GM20431 (cell line): ENCODE measurements around the gene SUN5.
"Not testable (repeated sequence)": the region's sequence is repeated elsewhere in the genome, so short reads cannot be mapped to it uniquely, and the experiment has no call there.

ENCODE experiments used
- in situ Hi-C: fragments of 300-500 bp; cut with MseI, MboI; formaldehyde crosslinking; loops from one replicate; pipeline ENCODE4 v1.15.0; 2020; ENCODE audit warnings: low sequenced_read_pairs; ENCODE audit not compliant: unreplicated experiment

The SUN5 gene

DNA sequence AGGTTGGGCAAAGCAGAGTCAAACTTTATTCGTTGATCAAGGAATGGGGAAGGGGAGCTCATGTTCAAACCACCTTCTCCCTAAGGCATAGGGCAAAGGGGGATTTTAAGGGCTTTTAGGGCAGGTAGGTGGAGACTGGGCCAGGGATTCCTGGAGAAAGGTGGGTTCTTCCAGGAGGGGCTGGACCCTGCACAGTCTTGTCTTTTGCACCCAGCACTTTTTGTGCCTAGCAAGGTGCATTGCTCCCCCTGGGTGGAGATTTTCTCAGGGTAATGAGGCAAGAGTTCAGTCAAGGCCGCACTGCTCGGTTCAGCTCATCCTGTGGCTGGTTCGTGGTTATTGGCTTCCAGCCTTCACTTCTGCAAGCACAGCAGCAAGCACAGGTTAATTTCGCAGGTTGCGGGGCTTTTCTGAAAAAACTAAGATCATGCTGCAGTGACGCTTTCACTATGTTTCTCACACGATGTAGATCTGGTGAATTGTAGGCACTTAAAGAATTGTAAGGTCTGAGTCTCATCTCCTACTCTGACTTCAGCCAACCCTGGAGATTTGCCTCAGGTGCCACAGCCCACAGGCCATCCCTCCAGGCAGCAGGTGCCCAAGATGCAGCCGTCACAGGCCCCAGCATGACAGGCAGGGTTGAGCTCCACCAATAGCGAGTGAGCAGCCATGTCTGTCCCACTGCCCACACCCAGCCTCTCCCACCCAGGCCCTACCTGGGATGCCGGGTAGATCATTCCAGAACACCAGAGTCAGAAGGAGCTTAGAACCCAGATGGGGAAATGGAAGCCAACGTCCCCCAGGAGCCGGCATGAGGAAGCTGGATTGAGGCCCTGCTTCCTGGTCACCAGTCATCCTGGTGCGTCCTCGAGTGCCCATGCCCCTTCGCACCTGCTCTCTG, 37.1 kb downstream of the SUN5 start:
- in situ Hi-C loops = no loop called here

DNA sequence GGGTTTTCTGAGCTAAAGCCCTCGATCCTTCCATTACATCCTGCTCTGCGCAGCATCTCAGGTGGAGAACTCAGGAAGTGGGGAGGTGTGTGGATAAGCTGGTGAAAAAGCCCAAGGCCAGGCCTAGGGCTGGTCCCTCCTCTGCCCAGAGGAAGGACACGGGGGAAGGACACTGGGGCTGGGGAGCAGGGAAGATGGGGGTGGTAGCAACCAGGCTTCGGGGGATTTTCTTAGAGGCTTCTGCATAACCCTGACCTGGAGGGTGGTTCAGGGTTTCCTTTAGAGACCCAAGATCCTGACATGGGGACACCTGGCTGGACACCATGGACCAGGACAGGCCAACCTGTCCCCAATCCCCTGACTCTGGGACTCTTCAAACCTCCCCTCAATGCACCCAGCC, 37.9 kb downstream of the SUN5 start:
- in situ Hi-C loops = no loop called here

DNA sequence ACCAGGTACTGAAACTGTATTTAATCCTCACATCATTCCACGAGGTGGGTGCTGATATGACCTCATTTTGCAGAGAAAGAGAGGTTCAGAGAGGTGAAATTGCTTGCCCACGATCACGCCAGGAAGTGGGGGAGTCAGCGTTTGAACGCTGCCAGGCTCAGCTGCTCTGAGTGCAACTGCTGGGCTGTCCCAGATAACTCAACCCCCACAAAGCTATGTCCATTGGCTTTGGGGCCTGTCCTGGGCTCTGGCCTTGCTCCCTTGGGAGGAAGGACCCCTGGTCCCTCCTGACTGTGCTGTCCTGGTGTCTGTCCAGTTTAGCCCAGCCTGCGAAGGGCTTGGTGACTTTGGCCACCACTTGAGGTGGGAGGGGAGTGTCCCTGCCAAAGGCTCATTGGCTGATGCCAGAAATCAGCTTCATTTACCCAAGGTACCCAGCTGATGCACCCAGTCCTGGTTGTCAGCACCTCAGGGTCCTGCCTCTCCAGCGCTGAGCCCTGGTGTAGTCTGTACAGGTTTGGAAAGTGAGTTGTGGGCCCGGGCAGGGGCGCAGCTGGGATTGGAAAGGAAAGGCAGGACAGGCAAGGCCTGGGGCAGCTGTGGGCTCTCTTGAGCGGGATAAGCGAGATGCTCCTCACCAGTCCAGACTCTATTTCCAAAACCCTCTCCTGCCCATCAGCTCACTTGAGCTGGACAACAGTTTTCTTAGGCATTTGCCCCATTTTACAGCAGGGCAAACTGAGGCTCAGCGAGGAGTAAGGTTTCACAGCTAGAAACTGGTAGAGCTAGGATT, 38.5 kb downstream of the SUN5 start:
- in situ Hi-C loops = no loop called here

DNA sequence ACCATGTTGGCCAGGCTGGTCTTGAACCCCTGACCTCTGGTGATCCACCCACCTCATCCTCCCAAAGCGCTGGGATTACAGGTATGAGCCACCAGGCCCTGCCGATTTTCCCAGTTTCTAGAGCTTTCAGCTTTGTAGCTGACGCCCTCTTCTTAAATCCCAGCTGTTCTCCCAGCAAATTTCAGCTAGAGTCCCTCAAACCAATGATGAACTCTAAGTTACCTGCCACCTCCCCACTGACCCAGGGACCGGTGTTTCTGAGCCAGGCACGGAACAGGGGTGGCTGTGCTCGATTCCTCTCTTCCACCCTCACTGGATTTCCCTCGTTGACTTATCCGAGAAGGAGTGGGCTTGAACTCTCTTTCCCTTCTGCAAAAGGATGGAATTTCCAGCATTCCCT, 39.1 kb downstream of the SUN5 start:
- in situ Hi-C loops = no loop called here

DNA sequence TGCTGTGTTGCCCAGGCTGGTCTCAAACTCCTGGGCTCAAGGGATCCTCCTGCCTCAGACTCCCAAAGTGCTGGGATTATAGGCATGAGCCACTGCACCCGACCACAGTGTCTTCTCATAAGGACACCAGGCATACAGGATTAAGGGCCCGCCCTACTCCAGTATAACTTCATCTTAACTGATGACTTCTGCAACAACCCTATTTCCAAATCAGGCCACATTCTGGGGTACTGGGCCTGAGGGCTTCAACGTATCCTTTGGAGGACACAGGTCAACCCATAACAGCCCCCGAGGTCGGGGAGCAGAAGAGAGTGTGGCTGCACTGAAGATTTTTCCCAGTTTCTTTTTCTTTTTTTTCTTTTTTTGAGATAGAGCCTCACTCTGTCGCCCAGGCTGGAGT, 39.7 kb downstream of the SUN5 start:
- in situ Hi-C loops = no loop called here

DNA sequence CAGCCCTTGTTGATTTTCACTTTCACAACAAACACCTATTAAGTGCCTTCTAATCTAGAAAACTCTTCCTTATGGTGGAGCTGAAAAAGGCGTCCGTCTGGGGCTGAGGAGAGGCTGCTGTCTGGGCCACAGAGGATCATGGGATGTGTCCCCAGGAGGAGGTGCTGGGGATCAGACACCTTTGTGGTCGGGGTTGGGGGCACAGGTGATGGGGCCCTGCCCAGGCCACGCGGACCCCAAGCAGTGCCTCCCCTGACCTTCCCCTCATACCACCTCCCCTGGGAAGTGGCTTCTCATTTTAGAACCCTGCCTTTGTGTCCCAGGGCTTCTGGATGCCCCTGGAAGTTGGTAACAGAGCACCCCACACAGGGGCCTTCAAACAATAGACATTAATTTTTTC, 41.1 kb downstream of the SUN5 start:
- in situ Hi-C loops = no loop called here

DNA sequence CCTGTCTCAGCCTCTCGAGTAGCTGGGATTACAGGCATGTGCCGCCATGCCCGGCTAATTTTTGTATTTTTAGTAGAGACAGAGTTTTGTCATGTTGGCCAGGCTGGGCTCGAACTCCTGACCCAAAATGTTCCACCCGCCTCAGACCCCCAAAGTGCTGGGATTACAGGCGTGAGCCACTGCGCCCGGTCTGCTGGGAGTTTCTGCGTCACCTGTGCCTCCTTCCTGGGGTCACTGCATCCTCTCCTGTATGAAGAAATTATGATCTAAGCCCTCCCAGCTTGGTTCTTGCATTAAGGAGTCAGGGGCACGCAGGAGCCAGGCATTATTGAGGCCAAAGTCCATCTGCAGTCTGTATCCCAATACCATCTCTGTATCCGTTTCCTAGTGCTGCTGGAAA, 41.6 kb downstream of the SUN5 start:
- in situ Hi-C loops = not testable (repeated sequence)

DNA sequence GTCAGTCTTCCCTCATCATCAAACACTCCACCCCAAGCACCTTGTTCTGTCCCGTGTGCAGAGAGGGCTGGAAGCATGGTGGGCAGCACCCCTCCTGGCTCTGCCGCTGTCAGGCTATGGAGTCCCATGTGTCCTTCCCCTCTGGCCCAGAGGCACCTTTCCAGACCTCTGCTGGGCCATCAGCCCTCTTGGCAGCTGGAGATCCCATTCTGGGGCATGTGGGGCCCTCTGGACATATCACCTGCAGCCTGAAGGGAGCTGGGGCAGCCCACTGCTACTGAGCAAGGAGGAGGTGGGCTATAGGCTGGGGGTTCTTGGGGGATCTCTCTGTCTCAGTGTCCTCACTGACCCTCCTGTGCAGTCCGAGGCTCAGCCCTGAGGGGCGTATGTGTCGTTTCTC, 42.2 kb downstream of the SUN5 start:
- in situ Hi-C loops = no loop called here

DNA sequence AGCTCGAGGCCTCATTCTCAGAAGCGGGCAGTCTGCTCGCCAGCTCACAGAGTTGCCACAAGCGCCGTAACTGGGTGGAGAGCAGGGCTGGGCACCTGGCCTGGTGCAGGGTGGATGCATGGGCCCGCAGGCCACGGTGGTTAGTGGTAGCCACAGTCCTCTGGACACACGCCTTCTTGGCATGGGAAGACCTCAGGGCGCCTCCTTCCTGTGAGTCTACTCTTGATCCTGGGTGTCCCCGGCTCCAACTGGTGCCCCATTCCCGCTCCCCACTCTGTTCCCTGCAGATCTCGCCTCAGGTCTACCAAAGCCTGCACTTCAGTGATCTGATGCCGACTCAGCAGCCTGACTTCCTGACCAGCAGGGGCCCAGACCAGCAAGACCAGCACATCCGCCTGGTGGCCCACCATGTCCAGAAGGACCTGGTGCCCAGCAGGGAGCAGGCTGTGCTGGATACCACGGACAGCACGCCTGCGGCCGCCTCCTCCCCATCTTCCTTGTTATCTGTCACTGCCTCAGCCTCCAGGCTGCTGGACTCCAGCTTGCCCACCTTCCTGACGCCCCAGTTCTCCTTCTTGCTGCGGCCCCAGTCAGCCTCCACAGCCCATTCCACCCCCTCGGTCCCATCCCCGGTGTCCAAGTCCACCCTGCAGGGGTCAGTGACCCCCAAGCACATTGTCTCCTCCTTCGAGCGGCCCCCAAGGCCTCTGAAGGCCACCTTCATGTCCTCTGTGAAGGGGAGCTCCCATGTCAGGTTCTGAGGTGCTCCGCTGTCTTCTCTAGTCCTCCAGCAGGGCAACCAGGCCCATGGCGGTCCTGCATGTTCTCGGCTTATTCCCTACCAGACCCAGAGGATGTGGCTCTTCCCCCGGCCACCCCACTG, 43.1 kb downstream of the SUN5 start:
- in situ Hi-C loops = no loop called here

DNA sequence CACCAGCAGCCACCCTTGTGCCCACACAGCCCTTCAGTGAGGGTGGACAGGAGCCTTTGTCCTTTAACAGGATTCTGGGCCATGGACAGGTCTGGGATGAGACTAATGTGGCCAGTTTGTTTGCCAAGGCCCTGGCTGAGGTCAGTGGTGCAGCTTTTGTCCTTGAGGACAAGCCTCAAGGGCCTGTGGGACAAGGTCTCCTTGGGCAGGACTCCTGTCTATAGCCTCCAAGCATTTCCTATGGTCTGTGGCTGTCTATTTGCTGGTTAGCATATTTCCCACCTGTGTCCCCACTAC, 44.1 kb downstream of the SUN5 start:
- in situ Hi-C loops = no loop called here

DNA sequence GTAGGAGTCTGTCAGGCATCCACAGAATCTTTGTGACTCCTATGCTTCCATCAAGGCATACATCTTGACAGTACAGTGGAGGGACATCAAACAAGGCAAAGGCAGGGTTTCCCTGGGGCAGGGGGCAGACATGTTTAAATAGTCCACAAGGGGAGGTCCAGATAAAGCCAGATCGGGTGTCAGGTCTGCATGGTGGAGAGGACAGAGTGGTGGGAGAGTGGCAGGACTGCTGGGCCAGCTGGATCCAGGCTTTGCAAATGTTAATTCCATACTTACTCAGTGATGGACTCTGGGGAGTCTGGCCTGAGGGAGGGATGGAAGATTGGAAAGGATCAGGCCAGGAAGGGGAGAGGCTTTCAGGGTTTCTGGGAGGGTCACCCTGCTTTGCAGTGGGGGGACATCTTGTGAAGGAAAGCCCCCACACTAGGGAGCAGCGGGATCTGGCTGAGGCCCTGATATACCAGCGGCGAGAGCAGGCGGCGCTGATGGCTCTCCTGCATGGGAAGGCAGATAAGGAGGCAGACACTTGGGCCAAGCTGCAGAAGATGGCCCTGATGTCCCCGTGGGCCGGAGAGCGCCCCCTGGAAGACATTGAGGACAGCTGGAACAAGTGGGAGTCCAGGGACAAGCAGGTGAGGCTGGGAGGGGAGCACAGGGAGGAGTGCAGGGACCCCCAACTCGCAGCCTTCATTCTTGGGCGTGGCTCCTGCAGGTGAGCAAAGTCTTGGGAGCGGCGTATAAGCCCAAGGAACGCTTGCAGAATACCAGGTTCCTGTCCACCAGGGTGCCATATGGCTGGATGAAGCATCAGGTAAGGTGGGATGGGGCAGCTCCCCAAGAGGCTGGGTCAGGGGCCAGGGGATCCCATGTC, 44.6 kb downstream of the SUN5 start:
- in situ Hi-C loops = no loop called here

DNA sequence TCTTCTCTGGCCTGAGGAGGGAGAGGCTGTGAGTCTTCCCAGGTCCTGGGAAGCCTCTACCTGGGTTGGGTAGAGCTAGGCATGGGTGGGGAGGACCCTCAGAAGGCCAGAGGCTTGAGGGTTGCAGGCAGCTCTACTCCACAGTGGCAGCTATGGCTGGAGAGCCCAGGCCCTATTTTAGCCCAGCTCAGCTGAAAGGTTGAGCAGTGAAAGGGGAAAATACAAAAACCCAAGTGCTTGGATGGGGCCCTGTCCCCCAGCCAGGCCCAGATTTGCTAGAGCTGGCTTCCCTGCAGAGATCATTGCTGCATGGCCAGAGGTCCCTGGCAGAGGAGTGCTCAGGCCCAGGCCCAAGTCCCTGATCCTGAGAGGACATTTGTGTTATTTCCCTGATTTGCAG, 45.7 kb downstream of the SUN5 start:
- in situ Hi-C loops = no loop called here

DNA sequence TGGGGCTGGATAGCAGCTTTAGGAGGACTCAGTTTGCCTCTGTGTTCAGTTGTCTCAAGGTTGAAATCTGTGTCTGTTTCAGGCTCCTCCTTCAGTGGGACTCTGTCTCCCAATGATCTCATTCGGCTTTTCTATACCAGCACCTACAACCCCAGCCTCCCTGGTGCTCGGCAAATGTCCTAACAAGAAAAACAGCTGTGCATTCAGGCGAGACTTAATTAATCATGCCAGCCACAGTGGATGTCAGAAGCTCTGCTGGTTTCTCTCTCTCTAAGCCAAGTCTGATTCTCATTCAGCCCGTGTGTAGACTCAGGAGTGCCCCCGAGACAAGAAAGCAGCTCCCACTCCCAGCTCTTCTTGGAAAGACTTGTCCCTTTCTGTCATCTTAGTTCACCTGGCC, 46.8 kb downstream of the SUN5 start:
- in situ Hi-C loops = no loop called here

DNA sequence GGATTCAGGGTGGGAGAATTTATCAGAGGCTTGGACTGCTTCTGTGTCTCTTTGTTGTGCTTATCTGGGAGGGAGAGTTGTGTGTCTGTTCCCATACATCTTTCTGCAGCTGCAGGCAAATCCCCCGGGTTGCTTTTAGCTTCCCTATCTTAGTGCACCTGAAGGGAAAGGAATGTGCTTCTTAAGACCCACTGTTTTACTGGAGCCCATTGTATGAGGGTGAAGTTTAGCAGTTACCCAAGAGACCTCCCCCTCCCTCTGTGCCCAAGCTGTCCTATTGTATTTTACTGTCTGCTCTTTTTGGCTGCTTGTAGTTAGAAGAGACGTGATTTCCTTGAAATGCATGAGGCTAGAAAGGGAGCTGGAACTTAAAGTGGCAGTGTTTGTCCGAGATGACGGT, 53.7 kb downstream of the SUN5 start:
- in situ Hi-C loops = not testable (repeated sequence)

DNA sequence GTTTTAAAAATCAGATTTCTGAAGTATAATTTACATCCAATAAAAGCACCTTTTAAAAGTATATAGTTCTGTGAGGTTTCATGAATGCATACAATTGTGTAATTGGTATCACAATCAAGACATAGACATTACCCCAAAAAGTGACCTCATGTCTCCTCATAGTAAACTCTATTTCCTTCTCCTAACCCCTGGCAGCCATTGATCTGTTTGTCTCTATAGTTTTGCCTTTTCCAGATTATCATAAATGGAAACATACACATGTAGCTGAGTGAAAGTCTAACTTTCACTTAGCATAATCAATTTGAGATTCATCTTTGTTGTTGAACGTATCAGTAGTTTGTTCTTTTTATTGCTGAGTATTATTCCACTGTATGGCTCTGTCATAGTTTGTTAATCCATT, 57.6 kb downstream of the SUN5 start:
- in situ Hi-C loops = no loop called here

DNA sequence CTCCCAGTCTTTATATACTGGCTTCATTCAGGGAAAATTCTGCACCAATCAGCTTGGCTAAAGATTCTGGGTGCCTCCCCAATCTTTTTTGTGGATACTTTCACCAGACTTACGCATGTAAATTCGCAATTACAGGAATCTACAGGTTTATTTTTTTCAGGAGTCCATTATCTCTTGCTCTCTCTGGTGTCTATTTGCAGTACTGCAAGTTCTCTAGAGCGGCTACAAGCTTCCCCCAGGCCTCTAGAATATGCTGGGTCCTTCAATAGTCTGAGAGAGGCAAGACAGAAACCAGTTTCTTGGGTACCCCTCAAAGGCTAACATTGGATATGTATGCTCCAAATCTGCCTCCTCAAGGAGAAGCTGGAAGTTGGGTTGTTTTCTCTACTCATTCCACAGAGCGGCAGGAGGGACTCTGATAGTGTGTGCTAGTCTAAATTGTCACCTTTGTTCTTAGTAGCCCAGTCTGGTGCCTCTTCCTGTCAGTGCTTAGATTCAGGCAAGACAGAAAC, 58.5 kb downstream of the SUN5 start:
- in situ Hi-C loops = no loop called here

DNA sequence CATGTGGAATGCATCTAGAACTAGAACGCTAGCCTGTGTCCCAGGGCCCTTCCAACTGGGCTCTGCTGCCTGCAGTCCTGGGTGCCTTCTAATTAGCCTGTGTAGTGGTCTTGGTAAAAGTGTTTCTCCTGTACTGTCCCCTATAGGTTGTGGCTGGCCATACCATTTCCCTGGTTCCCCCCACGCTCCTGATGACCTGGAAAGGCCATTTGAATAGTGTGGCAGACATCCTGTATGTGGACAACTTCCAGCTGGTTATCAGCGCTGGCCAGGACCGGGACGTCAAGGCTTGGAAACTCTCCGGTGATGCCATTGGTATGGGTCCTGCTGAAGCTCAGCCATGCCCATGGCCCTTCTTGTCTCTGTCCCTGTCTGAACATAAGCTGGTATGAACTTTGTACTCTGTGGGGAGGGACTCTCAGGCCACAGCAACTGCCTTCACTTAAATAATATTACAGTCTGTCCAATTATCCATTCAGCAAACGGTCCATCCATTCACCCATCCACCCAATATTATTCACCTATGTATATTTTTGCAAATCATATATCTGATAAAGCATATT, 60.7 kb downstream of the SUN5 start:
- in situ Hi-C loops = no loop called here

DNA sequence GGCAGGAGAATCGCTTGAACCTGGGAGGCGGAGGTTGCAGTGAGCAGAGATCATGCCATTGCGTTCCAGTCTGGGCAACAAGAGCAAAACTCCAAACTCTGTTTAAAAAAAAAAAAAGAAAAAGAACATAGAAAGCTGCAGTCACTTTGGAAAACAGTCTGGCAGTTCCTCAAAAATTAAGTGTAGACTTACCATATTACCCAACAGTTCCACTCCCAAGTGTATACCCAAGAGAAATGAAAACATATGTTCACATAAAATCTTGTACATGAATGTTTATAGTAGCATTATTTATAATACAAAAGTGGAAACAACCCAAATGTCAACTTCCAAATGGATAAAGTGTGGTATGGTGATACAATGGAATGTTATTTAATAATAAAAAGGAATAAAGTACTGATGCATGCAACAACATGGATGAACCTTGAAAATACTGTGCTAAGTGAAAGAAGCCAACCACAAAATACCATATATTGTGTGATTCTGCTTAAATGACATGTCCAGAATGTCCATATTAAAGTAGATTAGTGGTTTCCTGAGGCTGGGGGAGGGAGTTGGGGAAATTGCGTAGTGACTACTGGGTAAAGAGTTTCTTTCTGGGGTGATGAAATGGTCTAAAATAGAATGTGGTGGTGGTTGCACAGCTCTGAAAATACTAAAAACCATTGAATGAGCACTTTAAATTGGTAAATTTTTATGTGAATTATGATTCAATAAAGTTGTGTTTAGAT, 62.9 kb downstream of the SUN5 start:
- in situ Hi-C loops = no loop called here

DNA sequence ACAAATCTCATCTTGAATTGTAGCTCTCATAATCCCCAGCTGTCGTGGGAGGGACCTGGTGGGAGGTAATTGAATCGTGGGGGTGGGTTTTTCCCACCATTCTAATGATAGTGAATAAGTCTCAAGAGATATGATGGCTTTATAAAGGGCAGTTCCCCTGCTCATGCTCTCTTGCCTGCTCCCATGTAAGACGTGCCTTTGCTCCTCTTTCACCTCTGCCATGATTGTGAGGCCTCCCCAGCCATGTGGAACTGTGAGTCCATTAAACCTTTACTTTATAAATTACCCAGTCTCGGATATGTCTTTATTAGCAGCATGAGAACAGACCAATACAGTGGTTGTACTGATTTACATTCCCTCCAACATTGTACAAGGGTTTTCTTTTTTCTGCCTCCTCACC, 69.7 kb downstream of the SUN5 start:
- in situ Hi-C loops = no loop called here
